Erythroblast (primary cell): ENCODE results near the gene EDARADD.

ENCODE experiments used
- GATA1 ChIP-seq: IDR thresholded peaks from 2 replicates; pipeline ENCODE4 v1.6.1; 2011; ENCODE audit warnings: low read depth, mild to moderate bottlenecking, control low read depth, low read length, moderate library complexity
- POLR2A ChIP-seq: IDR thresholded peaks from 2 replicates; pipeline ENCODE4 v1.6.1; 2011; ENCODE audit warnings: mild to moderate bottlenecking, low read length

DNA sequence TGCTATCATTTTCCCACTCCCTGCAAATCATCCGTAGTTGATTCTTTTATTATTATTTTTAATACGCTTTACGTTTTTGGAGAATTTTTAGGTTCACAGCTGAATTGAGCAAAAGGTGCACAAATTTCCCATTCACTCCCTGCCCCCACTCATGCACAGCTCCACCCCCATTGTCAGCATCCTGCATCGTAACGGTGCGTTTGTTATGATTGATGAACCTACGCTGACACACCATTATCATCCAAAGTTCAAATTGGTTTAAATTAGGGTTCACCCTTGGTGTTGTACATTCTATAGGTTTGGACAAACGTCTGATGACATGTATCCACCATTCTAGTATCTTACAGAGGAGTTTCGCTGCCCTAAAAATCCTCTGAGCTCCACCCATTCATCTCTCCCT, 44.5 kb downstream of the EDARADD start:
- TF ChIP-seq POLR2A (no peak), GATA1 (no peak)
